HFF-Myc (cell line): ENCODE measurements around the gene SLC36A3.

Source experiments
- DNase-seq: peaks from one replicate; pipeline ENCODE4 v3.0.0-alpha.2; 2011; ENCODE audit warnings: low read depth; ENCODE audit errors: extremely low read depth
- H3K4me3 ChIP-seq: replicated peaks from 2 replicates; pipeline ENCODE4 v1.5.1; 2011; ENCODE audit warnings: low read depth, mild to moderate bottlenecking, control low read depth, low read length
- TF ChIP-seq, protein P1 (sequence below): IDR thresholded peaks from 2 replicates; pipeline ENCODE4 v1.5.1; 2012; ENCODE audit warnings: mild to moderate bottlenecking, low read depth, low read length, control low read depth; ENCODE audit errors: missing control alignments

Gene SLC36A3

GRCh38 chr5:151283120-151283825 lies 20.3 kb downstream of the SLC36A3 start:
- TF ChIP-seq, protein P1, sequence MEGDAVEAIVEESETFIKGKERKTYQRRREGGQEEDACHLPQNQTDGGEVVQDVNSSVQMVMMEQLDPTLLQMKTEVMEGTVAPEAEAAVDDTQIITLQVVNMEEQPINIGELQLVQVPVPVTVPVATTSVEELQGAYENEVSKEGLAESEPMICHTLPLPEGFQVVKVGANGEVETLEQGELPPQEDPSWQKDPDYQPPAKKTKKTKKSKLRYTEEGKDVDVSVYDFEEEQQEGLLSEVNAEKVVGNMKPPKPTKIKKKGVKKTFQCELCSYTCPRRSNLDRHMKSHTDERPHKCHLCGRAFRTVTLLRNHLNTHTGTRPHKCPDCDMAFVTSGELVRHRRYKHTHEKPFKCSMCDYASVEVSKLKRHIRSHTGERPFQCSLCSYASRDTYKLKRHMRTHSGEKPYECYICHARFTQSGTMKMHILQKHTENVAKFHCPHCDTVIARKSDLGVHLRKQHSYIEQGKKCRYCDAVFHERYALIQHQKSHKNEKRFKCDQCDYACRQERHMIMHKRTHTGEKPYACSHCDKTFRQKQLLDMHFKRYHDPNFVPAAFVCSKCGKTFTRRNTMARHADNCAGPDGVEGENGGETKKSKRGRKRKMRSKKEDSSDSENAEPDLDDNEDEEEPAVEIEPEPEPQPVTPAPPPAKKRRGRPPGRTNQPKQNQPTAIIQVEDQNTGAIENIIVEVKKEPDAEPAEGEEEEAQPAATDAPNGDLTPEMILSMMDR, result no peak
- H3K4me3 ChIP-seq, result no peak overlapping the region
- no peak for DNase-seq

DNA sequence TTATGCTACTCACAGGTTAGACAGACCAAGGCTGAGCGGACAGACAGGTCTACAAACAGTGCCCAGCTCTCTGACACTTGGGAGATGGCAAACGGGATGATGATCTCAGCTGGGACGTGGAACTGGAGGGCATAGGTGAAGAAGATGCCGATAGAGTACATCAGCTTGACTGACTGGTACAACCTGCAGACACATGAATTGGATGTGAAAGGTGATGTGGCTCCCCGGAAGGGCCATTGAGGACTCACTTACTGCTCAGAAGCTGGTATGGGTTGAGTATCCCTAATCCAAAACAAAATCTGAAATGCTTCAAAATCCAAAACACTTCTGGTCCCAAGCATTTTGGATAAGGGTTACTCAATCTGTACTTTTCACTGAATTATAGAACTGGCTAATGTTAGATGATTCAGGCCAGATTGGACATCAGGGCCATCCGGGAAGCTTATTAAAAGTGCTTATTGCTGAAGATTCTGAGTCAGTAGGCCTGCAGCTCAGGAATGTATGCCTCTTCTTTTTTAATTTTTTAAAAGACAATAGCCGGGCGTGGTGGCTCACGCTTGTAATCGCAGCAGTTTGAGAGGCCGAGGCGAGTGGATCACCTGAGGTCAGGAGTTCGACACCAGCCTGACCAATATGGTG lies 22.4 kb downstream of the SLC36A3 start:
- TF ChIP-seq, protein P1, result no peak
- H3K4me3 ChIP-seq, result no peak overlapping the region
- DNase-seq, result no peak

GRCh38 chr5:151280443-151280842 lies 23.1 kb downstream of the SLC36A3 start:
- H3K4me3 ChIP-seq, result no peak overlapping the region
- TF ChIP-seq, protein P1, result no peak
- no peak for DNase-seq

DNA sequence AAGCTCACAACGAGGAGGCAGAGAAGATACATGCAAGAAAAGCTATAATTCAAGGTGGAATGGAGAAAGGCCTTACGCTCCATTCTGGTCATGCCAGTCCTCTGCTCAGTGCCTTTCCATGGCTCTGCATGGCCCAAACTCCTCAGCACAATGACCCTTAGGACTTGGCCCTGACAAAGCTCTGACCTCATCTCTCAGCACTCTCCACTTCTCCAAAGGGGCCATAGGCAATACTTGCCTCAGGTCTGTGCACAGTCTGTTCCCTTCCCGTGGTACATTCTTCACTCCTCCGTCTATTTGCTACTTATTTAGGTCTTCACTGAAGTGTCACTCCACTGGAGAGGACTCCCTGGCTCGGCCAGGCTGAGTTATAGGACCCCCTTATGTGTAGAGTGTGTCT lies 24.7 kb downstream of the SLC36A3 start:
- no peak for DNase-seq
- no peak overlapping the region for H3K4me3 ChIP-seq
- TF ChIP-seq, protein P1, result no peak

DNA sequence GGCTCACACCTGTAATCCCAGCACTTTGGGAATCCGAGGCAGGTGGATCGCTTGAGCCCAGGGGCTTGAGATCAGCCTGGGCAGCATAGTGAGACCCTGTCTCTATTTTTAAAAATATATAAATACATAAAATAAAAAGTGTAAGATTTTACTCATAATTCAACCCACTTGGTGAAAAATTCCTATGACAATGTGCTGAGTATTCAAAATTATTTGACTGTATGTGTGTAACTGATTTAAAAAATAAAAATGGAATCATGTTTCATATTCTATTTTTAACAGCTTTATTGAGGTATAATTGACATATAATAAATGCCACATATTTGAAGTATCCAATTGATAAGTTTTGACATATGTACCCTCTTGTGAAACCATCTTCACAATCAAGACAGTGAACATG lies 27.8 kb downstream of the SLC36A3 start:
- TF ChIP-seq, protein P1, result no peak
- H3K4me3 ChIP-seq, result no peak overlapping the region
- DNase-seq, result no peak

DNA sequence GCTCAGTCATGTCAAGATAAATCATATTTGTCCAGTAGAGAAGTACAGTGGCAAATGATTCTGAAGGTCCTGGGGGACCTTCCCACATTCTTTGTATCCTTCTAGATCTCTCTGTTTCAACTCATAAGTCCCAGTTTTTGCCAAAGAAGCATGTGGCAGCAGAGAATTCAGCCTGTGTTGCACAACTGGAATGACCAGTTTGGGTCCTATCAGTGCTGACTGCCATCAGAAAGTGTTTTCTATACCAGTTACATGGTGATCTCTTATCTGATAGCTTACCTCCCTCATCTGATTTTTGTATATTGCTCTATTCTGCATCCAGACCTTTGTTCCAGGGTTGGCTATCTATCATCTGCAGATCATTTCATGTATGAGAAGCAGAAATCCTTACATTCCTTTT lies 28.9 kb downstream of the SLC36A3 start:
- H3K4me3 ChIP-seq, result no peak overlapping the region
- TF ChIP-seq, protein P1, result no peak
- DNase-seq, result no peak

- TF ChIP-seq, protein P1, result no peak
- no peak overlapping the region for H3K4me3 ChIP-seq
- no peak for DNase-seq
Measured at GRCh38 chr5:151271336-151271735, 32.2 kb downstream of the SLC36A3 start.
